K562 (cell line): ENCODE results near the gene ACTR3C. TPM values are rescaled to one million over a fixed set of nuclear protein-coding genes. Genes with fewer than 3 reads are reported as not detected.

Experiments
- BDP1 ChIP-seq: IDR thresholded peaks from 3 replicates; pipeline ENCODE4 v1.6.1; 2011; ENCODE audit not compliant: insufficient read length, insufficient read depth
- CEBPB ChIP-seq: fragments of 450-650 bp; IDR thresholded peaks from 2 replicates; pipeline ENCODE4 v1.6.1; 2016; ENCODE audit warnings: missing genetic modification characterization, missing compliant biosample characterization
- LARP7 ChIP-seq: fragments of 450-650 bp; IDR thresholded peaks from 2 replicates; pipeline ENCODE4 v1.6.1; 2016
- MTA3 ChIP-seq: fragments of 450-650 bp; formaldehyde crosslinking; IDR thresholded peaks from 2 replicates; pipeline ENCODE4 v1.6.1; 2017; ENCODE audit warnings: mild to moderate bottlenecking, borderline replicate concordance
- PYGO2 ChIP-seq: fragments of 450-650 bp; IDR thresholded peaks from 2 replicates; pipeline ENCODE4 v1.6.1; 2016; ENCODE audit warnings: mild to moderate bottlenecking, missing genetic modification characterization, moderate library complexity, missing compliant biosample characterization
- RBM15 ChIP-seq: fragments of 200-400 bp; formaldehyde crosslinking; IDR thresholded peaks from 2 replicates; pipeline ENCODE4 v1.6.1; 2018; ENCODE audit warnings: mild to moderate bottlenecking, low read length, moderate library complexity; ENCODE audit not compliant: insufficient read depth
- ZNF165 ChIP-seq: fragments of 250-450 bp; sonication (Bioruptor Pico); IDR thresholded peaks from 2 replicates; pipeline ENCODE4 v1.4.0; 2020; ENCODE audit warnings: borderline replicate concordance
- ZSCAN32 ChIP-seq: fragments of 450-650 bp; formaldehyde crosslinking; IDR thresholded peaks from 2 replicates; pipeline ENCODE4 v1.4.0; 2020; ENCODE audit warnings: mild to moderate bottlenecking, moderate library complexity
- polyA plus RNA-seq, 8 experiments: library from polyadenylated mRNA; depleted of rRNA in 4 of 8; stranded (reverse) in 5 of 8; unstranded in 3 of 8; fragments of >200 nt; fragmentation: Nextera tagmentation in 2 of 8; fragmentation: Illumina TruSeq in 1 of 8; extraction: Ambion mirVana in 2 of 8; extraction: Trizol in 1 of 8; gene quantifications; 2 replicates each; pipeline versions ENCODE4 v1.2.1 to v1.2.3, GENCODE V29; 2011 to 2014; ENCODE audit warnings: inconsistent platforms in 1 of 8, missing spikeins in 1 of 8
- total RNA-seq, 7 experiments: library from RNA; depleted of rRNA in 6 of 7; stranded (reverse); fragments of >200 nt in 6 of 7; fragmentation: Illumina TruSeq in 2 of 7; extraction: Trizol in 2 of 7; gene quantifications; 2 replicates each; pipeline versions ENCODE4 v1.2.1 to v1.2.3, GENCODE V29; 2011 to 2021; ENCODE audit warnings: low replicate concordance in 1 of 7
- TF ChIP-seq, protein P1 (sequence below): fragments of 450-650 bp; IDR thresholded peaks from 2 replicates; pipeline ENCODE4 v1.6.1; 2016; ENCODE audit warnings: low read depth
- TF ChIP-seq, protein P2 (sequence below): IDR thresholded peaks from 2 replicates; pipeline ENCODE4 v1.6.1; 2012; ENCODE audit warnings: low read depth, low read length, improper control_type of control experiment, borderline replicate concordance
- TF ChIP-seq, protein P3 (sequence below): fragments of 450-650 bp; IDR thresholded peaks from 2 replicates; pipeline ENCODE4 v1.7.1; 2018; ENCODE audit warnings: mild to moderate bottlenecking, low read depth; ENCODE audit not compliant: partially characterized antibody

The ACTR3C gene
- total and polyA plus RNA-seq, 9 of the 15 experiments (the other 6 are each of a cell fraction or from before 2014, with no cell fraction given): 9.0 to 35.4 (median 13.3) TPM

DNA sequence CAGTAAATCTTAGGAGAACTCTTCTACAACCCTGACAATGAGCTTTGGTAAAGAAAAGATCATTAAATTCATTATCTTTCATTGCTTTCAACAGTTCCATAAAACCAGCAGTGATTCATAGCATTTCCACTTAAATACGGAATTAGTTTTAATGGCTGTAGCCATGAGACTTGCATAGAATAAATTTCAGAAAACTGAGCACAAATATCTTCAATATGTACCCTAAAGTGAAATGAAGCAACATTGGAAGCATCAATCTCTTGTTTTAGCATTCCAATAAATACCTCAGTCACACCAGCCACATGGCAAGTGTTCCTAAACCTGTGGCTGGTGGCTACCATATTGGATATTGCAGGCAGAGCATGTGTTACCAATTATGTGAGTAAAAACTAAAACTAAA is 21.7 kb upstream of the ACTR3C start (continued):
- TF ChIP-seq, protein P1, sequence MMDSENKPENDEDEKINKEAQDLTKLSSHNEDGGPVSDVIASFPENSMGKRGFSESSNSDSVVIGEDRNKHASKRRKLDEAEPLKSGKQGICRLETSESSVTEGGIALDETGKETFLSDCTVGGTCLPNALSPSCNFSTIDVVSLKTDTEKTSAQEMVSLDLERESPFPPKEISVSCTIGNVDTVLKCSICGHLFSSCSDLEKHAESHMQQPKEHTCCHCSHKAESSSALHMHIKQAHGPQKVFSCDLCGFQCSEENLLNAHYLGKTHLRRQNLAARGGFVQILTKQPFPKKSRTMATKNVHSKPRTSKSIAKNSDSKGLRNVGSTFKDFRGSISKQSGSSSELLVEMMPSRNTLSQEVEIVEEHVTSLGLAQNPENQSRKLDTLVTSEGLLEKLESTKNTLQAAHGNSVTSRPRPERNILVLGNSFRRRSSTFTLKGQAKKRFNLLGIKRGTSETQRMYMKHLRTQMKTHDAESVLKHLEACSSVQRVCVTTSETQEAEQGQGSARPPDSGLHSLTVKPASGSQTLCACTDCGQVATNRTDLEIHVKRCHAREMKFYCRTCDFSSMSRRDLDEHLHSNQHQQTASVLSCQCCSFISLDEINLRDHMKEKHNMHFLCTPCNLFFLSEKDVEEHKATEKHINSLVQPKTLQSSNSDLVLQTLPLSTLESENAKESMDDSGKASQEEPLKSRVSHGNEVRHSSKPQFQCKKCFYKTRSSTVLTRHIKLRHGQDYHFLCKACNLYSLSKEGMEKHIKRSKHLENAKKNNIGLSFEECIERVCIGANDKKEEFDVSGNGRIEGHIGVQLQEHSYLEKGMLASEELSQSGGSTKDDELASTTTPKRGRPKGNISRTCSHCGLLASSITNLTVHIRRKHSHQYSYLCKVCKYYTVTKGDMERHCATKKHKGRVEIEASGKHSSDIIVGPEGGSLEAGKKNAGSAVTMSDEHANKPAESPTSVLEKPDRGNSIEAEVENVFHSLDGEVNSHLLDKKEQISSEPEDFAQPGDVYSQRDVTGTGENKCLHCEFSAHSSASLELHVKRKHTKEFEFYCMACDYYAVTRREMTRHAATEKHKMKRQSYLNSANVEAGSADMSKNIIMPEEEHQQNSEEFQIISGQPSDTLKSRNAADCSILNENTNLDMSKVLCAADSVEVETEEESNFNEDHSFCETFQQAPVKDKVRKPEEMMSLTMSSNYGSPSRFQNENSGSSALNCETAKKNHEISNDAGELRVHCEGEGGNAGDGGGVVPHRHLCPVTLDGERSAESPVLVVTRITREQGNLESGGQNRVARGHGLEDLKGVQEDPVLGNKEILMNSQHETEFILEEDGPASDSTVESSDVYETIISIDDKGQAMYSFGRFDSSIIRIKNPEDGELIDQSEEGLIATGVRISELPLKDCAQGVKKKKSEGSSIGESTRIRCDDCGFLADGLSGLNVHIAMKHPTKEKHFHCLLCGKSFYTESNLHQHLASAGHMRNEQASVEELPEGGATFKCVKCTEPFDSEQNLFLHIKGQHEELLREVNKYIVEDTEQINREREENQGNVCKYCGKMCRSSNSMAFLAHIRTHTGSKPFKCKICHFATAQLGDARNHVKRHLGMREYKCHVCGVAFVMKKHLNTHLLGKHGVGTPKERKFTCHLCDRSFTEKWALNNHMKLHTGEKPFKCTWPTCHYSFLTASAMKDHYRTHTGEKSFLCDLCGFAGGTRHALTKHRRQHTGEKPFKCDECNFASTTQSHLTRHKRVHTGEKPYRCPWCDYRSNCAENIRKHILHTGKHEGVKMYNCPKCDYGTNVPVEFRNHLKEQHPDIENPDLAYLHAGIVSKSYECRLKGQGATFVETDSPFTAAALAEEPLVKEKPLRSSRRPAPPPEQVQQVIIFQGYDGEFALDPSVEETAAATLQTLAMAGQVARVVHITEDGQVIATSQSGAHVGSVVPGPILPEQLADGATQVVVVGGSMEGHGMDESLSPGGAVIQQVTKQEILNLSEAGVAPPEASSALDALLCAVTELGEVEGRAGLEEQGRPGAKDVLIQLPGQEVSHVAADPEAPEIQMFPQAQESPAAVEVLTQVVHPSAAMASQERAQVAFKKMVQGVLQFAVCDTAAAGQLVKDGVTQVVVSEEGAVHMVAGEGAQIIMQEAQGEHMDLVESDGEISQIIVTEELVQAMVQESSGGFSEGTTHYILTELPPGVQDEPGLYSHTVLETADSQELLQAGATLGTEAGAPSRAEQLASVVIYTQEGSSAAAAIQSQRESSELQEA: no peak
- TF ChIP-seq ZNF165 (no peak), PYGO2 (tag) (no peak), CEBPB (tag) (no peak), LARP7 (no peak), RBM15 (no peak), BDP1 (no peak), MTA3 (no peak), ZSCAN32 (CRISPR knock-in tag) (no peak)
- TF ChIP-seq, protein P2, sequence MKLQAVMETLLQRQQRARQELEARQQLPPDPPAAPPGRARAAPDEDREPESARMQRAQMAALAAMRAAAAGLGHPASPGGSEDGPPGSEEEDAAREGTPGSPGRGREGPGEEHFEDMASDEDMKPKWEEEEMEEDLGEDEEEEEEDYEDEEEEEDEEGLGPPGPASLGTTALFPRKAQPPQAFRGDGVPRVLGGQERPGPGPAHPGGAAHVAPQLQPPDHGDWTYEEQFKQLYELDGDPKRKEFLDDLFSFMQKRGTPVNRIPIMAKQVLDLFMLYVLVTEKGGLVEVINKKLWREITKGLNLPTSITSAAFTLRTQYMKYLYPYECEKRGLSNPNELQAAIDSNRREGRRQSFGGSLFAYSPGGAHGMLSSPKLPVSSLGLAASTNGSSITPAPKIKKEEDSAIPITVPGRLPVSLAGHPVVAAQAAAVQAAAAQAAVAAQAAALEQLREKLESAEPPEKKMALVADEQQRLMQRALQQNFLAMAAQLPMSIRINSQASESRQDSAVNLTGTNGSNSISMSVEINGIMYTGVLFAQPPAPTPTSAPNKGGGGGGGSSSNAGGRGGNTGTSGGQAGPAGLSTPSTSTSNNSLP: no peak
- TF ChIP-seq, protein P3, sequence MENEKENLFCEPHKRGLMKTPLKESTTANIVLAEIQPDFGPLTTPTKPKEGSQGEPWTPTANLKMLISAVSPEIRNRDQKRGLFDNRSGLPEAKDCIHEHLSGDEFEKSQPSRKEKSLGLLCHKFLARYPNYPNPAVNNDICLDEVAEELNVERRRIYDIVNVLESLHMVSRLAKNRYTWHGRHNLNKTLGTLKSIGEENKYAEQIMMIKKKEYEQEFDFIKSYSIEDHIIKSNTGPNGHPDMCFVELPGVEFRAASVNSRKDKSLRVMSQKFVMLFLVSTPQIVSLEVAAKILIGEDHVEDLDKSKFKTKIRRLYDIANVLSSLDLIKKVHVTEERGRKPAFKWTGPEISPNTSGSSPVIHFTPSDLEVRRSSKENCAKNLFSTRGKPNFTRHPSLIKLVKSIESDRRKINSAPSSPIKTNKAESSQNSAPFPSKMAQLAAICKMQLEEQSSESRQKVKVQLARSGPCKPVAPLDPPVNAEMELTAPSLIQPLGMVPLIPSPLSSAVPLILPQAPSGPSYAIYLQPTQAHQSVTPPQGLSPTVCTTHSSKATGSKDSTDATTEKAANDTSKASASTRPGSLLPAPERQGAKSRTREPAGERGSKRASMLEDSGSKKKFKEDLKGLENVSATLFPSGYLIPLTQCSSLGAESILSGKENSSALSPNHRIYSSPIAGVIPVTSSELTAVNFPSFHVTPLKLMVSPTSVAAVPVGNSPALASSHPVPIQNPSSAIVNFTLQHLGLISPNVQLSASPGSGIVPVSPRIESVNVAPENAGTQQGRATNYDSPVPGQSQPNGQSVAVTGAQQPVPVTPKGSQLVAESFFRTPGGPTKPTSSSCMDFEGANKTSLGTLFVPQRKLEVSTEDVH: no peak
- TF ChIP-seq, all 486 proteins: peak for 0
